Fibroblast of lung (primary cell): Measurements from ENCODE around the gene FBXW11.

Experiments
- EZH2 ChIP-seq: IDR thresholded peaks from 2 replicates; pipeline ENCODE4 v1.5.1; 2012; ENCODE audit warnings: low read length, control low read depth, mild to moderate bottlenecking; ENCODE audit errors: missing control alignments
- TF ChIP-seq, protein P1 (sequence below), 2 donors: IDR thresholded peaks in 1 of 2; conservative IDR thresholded peaks in 1 of 2; 1 replicate in 1 of 2; 2 replicates in 1 of 2; pipeline ENCODE4 v1.5.1; 2011 to 2012; ENCODE audit warnings: low read length in 2 of 2, control low read depth in 1 of 2, inconsistent platforms in 1 of 2, low read depth in 1 of 2, mild to moderate bottlenecking in 1 of 2

DNA sequence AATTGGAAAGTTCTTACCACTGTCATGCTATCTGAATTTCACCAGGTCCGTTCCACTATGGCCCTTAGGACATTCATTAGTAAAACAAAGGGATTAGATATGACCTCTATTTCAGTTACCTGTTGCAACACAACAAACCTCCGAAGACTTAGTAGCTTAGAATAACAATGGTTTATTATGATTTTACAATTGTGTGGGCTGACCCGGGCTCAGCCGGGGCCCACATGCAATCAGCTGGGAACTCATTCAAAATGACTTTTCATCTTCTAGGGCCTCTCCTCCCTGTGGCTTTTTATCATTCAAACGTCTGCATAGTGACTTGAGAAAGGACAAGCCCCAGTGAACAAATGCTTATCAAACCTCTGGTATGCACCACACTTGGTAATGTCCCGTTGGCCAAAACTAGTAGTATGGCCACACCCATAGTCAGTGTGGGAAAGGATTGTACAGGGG lies 2.3 kb upstream of the FBXW11 start:
- TF ChIP-seq, protein P1, sequence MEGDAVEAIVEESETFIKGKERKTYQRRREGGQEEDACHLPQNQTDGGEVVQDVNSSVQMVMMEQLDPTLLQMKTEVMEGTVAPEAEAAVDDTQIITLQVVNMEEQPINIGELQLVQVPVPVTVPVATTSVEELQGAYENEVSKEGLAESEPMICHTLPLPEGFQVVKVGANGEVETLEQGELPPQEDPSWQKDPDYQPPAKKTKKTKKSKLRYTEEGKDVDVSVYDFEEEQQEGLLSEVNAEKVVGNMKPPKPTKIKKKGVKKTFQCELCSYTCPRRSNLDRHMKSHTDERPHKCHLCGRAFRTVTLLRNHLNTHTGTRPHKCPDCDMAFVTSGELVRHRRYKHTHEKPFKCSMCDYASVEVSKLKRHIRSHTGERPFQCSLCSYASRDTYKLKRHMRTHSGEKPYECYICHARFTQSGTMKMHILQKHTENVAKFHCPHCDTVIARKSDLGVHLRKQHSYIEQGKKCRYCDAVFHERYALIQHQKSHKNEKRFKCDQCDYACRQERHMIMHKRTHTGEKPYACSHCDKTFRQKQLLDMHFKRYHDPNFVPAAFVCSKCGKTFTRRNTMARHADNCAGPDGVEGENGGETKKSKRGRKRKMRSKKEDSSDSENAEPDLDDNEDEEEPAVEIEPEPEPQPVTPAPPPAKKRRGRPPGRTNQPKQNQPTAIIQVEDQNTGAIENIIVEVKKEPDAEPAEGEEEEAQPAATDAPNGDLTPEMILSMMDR (conservative IDR thresholded peaks at IDR 0.05 in 1 of 2, IDR thresholded peaks at IDR 0.05 in 1 of 2; ENCODE audit: low read depth in 1 of 2, low read length in 2 of 2): no peak
- TF ChIP-seq EZH2: no peak
